Lung (tissue), 12 donors: Measurements from ENCODE around the gene GAB2. TPM values are rescaled to one million over a fixed set of nuclear protein-coding genes. Genes with fewer than 3 reads are reported as not detected.

ENCODE experiments used
- ATAC-seq: fragments of 200-7000 bp; cut with Tn5 transposase; one replicate; pipeline ENCODE4 v1.9.1; 2020; ENCODE audit warnings: moderate number of reproducible peaks; ENCODE audit not compliant: insufficient read depth, low FRiP score
- DNase-seq, 3 donors: peaks; one replicate each; pipeline ENCODE4 v3.0.0-alpha.2; 2013 to 2017
- H3K27ac ChIP-seq, 2 donors: one replicate each; pipeline ENCODE4 v1.5.1; 2013; ENCODE audit warnings: mild to moderate bottlenecking in 2 of 2, moderate library complexity in 2 of 2, control low read depth in 1 of 2, inconsistent platforms in 1 of 2, low read depth in 1 of 2, low read length in 1 of 2
- H3K27me3 ChIP-seq, 3 donors: one replicate each; pipeline ENCODE4 v1.5.1; 2013; ENCODE audit warnings: low read length in 2 of 3; ENCODE audit not compliant: control insufficient read depth in 3 of 3, insufficient read depth in 3 of 3
- H3K36me3 ChIP-seq, 4 donors: one replicate each; pipeline ENCODE4 v1.5.1; 2013; ENCODE audit warnings: low read length in 4 of 4, mild to moderate bottlenecking in 1 of 4, moderate library complexity in 1 of 4; ENCODE audit not compliant: control insufficient read depth in 4 of 4, insufficient read depth in 4 of 4
- H3K4me1 ChIP-seq, 5 donors: one replicate each; pipeline ENCODE4 v1.5.1; 2013; ENCODE audit warnings: low read length in 5 of 5, mild to moderate bottlenecking in 2 of 5, moderate library complexity in 1 of 5; ENCODE audit not compliant: control insufficient read depth in 5 of 5, insufficient read depth in 5 of 5
- H3K4me3 ChIP-seq: one replicate; pipeline ENCODE4 v1.5.1; 2013; ENCODE audit warnings: mild to moderate bottlenecking, control low read depth, moderate library complexity
- H3K9ac ChIP-seq, 2 donors: one replicate each; pipeline ENCODE4 v1.5.1; 2013; ENCODE audit warnings: low read length in 2 of 2, control low read depth in 1 of 2; ENCODE audit not compliant: insufficient read depth in 1 of 2
- H3K9me3 ChIP-seq, 4 donors: one replicate each; pipeline ENCODE4 v1.5.1; 2013; ENCODE audit warnings: low read length in 3 of 4, mild to moderate bottlenecking in 1 of 4, moderate library complexity in 1 of 4; ENCODE audit not compliant: control insufficient read depth in 4 of 4, insufficient read depth in 3 of 4
- WGBS, 2 donors: extraction: QIAGEN DNeasy Blood & Tissue Kit; methylation state at CpG; one replicate each; pipeline ENCODE4 v1.1.7; 2013; 5-methylcytosine and 5-hydroxymethylcytosine counted together
- polyA plus RNA-seq, 2 donors: library from polyadenylated mRNA; stranded (reverse); fragments of 200-250 nt; gene quantifications; one replicate each; pipeline ENCODE4 v1.2.1, GENCODE V29; 2013
- total RNA-seq, 2 donors: library from RNA; depleted of rRNA in 1 of 2; stranded (reverse); fragments of >200 nt in 1 of 2; gene quantifications; one replicate each; pipeline ENCODE4 v1.2.1, GENCODE V29; 2014 to 2021
- TF ChIP-seq, protein P1 (sequence below): IDR thresholded peaks from 2 replicates; pipeline ENCODE4 v1.5.1; 2012; ENCODE audit warnings: mild to moderate bottlenecking; ENCODE audit errors: control extremely low read depth, extremely low read depth
- donor health status: control.
- donor health status: control.
- donor health status: Bipolar disorder and iron deficiency.
- donor health status: healthy.
- donor health status: DM: yes; HTN: yes; CAD: no.

The GAB2 gene
- total and polyA plus RNA-seq, 4 donors = 17.8 to 47.9 (median 23.1) TPM

DNA sequence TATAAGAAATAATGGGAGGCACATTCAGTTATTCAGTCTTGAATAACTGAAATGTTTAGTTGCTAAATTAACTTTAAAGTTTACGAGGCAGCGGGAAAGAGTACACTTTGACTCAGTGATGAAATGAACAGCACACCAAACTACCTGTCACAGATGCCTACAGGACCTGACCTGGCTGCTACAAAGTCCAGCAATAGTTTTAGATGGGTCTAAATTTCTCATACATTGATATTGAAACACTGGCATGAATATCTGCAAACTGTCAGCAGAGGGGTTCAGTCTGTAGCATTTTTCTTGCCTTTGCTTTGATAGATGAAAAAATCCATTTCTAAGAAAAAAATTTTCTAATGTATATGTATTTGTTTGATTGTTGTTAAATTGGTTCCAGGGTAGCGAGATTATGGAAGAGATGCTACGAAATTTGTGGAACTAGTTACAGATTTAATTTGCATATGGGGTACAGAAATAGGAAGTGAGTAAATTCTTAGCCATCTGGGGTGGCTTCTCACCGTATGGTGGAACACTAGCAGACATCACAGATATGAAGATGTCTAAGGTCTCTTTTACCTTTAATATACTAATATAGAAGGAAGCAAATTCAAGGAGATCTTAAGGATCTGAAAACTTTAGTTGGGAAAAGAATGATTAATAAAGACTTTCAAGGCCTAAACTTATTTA is 20.8 kb upstream of the GAB2 start:
- 45 to 65% methylated on average over 5 of the region's 5 CpGs for WGBS, 2 donors
- no peak overlapping the region for H3K9ac ChIP-seq
- no peaks in the 10 kb centered on the region for H3K9me3 ChIP-seq
- DNase-seq (no peak), ATAC-seq (no peak)
- no peaks in the 10 kb centered on the region for H3K27me3 ChIP-seq
- H3K4me3 ChIP-seq = no peak overlapping the region
- H3K4me1 ChIP-seq = peaks cover 0 to 1% (median 0%) of the 10 kb centered on the region in 5 donors
- H3K36me3 ChIP-seq = peaks cover 0 to 3% (median 2%) of the 10 kb centered on the region in 4 donors
- TF ChIP-seq, protein P1, sequence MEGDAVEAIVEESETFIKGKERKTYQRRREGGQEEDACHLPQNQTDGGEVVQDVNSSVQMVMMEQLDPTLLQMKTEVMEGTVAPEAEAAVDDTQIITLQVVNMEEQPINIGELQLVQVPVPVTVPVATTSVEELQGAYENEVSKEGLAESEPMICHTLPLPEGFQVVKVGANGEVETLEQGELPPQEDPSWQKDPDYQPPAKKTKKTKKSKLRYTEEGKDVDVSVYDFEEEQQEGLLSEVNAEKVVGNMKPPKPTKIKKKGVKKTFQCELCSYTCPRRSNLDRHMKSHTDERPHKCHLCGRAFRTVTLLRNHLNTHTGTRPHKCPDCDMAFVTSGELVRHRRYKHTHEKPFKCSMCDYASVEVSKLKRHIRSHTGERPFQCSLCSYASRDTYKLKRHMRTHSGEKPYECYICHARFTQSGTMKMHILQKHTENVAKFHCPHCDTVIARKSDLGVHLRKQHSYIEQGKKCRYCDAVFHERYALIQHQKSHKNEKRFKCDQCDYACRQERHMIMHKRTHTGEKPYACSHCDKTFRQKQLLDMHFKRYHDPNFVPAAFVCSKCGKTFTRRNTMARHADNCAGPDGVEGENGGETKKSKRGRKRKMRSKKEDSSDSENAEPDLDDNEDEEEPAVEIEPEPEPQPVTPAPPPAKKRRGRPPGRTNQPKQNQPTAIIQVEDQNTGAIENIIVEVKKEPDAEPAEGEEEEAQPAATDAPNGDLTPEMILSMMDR = no peak
- no peak overlapping the region for H3K27ac ChIP-seq

DNA sequence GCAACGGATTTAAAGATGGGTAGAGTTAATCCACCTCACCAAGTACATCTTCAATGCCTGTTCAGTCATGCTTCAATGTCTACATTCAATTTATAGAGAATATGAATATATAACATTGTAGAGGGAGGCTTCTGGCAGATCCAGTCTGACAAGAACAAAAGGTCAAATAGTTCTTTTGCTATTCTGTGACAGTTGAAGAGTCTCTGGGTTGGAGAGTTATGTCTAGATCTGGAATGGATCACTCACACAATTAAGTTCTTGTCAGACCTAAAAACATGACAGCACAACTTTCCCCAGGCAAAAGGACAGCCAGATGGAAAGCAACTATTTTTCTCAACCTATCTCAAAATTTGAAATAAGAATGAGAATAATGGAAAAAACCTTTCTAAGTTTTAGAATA is 15.3 kb upstream of the GAB2 start:
- H3K36me3 ChIP-seq = peaks cover 0 to 3% (median under 1%) of the 10 kb centered on the region in 4 donors
- DNase-seq (no peak), ATAC-seq (no peak)
- H3K4me1 ChIP-seq = peaks cover 0 to 5% (median 0%) of the 10 kb centered on the region in 5 donors
- H3K9ac ChIP-seq = no peak overlapping the region
- 84 to 89% methylated on average over 1 of the region's 1 CpG for WGBS, 2 donors
- no peak overlapping the region for H3K27ac ChIP-seq
- H3K9me3 ChIP-seq = no peaks in the 10 kb centered on the region
- TF ChIP-seq, protein P1 = no peak
- H3K4me3 ChIP-seq = no peak overlapping the region
- no peaks in the 10 kb centered on the region for H3K27me3 ChIP-seq

DNA sequence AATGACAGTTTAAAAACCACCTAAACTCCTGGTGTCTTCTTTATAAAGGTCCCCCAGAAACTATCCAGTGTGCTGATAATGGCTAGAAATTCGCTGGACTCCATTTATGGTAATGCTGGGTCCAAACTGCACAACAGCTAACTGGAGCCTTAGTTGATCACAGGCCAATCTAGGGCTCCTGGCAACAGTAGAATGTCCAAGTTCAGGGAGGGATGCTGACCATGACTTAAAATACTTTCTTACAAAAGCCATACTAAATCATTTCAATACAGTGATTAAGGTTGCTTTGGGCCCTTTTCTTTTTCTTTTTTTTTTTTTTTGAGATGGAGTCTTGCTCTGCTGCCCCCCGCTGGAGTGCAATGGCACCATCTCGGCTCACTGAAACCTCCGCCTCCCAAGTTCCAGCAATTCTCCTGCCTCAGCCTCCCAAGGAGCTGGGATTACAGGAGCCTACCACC is 14.5 kb upstream of the GAB2 start:
- no peak overlapping the region for H3K27ac ChIP-seq
- no peak overlapping the region for H3K4me3 ChIP-seq
- H3K27me3 ChIP-seq = no peaks in the 10 kb centered on the region
- 79 to 87% methylated on average over 4 of the region's 4 CpGs for WGBS, 2 donors
- ATAC-seq (no peak), DNase-seq (no peak)
- no peak overlapping the region for H3K9ac ChIP-seq
- no peaks in the 10 kb centered on the region for H3K9me3 ChIP-seq
- H3K36me3 ChIP-seq = peaks cover 0 to 3% (median 0%) of the 10 kb centered on the region in 4 donors
- peaks cover 0 to 5% (median 0%) of the 10 kb centered on the region in 5 donors for H3K4me1 ChIP-seq
- TF ChIP-seq, protein P1 = no peak
